ENCODE results near the gene CHMP2A.

CHMP2A gene

DNA sequence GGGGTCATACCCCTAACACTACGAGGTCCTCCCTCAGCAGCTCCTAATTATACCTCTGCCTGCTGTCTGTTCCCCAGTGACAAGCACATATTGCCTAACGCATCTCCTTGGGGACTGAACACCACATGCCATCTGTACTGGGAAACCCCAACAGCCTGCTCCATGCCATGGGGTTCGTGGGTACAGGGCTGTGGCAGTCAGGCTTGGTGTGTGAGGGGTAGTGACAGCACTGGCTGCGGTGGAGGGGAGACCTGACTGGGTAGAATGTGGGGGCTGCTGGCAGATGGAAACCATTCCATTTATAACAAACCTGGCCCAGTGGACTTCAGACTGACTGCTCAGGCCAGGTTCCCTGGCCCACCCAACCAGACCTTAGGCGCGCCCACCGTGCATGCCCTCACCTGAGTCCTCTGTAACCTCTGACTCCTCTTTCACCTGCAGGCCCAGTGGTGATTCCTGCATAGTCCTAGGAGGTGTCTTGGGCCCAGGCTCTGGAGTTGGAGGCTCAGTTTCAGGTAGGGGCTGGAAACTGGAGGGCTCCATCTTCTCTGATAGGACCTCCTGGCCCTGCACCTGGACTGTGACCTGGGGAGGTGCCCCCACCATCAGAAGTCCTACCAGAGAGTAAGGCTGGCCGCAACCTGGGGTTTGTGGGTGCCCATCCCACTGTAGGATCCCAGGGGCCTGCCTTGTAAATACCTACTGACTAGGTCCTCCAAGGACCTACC is 15.2 kb upstream of the CHMP2A start:
- DNase-seq: no peak

DNA sequence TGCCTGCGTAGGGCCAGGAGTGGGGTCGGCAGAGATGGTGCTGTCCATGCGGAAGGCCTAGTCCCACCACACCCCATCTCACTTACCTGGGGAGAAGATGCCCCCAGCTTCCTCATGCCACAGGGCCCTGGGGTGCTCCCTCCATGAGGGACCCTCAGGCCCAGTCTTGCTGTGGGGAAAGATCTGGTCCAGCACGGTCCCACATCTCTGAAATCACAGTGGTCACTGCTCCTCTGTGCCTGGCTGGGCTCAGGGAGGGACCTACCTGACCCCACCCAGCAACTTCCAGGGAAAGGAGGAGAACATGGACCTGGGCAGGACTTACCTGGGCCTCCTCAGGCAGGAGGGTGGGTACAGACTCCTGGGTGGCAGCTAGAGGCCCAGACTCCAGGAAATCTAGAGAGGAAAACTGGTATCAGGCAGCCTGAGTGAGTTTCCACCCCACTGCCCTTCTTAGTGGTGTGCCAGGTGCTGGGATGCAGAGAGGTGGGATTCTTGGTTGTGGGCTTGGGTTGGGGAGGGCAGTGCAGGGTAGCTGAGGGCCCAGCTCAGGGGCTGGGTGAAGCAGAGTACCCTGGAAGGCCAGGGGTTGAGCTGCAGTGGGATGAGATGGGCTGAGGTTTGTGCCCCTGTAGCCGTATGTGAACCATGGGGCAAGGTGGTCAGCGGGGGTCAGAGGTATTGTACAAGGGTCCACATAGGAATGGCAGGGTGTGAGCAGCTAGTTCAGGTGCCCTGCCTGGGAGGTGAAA is 14.5 kb upstream of the CHMP2A start:
- DNase-seq: no peak

DNA sequence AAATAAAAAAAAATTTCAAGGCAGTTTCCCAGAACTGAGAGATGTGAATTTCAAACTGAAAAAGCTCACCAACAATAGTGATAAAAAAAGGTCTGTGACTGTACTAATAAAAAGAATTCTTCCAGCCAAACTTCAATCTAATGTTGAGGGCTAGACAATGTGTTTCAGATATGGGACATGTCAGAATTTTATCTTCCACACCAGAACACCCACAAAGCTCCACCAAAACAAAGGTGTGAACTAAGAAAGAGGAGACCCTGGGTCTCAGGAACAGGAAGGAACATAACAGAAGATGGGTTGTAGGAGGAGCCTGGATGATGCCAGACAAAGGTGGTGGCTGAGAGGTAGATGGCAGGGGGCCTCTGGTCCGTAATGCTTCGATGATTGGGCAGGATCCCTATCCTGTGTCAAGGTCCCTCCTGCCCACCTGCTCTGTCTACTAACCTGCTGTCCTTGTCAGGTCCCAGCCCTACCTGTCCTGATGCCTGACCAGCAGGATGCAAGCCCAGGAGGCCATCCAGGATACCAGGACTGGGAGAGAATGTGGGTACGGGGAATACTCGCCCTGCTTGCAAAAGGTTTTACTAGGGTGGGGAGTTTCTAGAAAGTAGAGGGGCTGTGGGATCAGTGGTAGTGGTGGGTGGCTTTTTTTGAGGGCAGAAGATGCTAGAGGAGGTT is 13.7 kb upstream of the CHMP2A start:
- DNase-seq: no peak

DNA sequence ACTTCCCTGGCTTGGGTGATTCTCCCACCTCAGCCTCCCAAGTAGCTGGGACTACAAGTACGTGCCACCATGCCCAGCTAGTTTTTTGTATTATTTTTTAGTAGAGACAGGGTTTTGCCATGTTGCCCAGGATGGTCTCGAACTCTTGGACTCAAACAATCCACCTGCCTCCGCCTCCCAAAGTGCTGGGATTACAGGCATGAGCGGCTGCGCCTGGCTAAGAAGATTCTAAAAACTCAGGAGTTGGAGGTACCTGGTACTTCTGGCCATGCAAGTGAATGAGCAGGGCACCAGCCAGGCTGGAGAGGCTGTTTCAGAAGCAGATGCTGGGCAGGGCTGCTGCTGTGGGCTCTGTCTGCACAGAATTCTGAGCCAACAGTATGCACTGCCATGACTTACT is 12.1 kb upstream of the CHMP2A start:
- DNase-seq: no peak

DNA sequence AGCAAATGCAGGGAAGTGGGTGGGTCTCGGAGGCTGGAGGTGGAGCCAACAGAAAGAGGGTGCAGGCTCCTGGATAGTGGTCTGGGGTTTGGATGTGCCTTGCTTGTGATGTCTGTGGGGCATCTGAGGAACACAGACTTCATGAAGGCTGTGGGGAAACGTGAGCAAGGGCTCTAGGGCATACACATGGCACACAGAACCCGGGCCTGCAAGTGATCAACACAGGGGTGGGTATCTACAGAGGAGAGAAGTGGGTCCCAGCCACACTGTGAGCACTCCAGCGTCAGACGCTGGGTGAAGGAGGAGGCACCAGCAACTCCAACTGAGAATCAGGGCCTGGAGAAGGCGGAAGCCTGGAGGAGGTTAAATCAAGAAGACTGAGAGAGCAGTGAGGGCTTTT is 8.9 kb upstream of the CHMP2A start:
- no peak for DNase-seq

DNA sequence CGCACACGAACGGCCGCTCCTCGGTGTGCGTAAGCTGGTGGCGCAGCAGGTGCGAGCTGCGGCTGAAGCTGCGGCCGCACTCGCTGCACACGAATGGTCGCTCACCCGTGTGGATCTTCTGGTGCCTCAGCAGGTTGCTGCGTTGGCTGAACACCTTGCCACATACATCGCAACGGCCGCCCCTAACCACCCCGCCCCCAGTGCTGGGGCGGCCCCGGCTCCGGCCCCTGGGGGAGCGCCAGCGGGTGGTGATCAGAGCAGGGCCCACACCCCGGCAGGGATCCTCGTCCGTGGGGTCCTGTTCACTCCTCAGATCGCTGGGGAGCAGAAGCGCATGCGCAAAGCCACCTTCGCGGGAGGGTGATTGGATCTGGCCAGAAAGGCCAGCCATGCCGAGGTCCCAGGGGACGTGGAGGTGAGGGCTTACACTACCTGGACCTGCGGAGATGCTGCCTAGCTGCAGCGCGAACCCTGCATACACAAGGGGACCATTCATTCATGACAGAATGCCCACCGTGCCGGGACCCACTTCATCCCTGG is 8.2 kb upstream of the CHMP2A start:
- no peak for DNase-seq

DNA sequence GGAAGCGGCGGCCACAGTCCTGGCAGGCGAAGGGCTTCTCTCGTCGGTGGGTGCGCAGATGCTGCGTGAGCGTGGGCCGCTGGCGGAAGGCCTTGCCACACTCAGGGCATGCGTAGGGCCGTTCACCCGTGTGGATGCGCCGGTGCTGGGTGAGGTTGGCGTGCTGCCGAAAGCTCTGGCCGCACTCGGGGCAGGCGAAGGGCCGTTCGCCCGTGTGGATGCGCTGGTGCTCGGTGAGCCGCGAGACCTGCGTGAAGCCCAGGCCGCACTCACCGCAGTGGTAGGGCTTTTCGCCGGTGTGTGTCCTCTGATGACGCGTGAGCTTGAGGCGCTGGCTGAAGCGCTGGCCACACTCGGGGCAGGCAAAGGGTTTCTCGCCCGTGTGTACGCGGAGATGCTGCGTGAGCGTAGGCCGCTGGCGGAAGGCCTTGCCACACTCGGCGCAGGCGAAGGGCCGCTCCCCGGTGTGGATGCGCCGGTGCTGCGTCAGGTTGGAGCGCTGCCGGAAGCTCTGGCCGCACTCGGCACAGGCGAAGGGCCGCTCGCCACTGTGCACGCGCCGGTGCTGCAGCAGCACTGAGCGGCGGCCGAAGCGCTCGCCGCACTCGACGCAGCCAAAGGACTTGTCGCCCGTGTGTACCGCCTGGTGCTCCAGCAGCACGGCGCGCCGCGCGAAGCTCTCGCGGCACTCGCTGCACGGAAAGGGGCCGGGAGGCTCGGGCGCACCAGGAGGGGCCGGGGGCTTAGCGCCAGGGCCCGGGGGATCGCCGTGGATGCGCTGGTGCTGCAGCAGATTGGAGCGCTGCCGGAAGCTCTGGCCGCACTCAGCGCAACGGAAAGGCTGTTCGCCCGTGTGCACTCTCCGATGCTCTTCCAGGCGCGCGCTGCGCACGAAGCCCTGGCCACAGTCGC is 7.5 kb upstream of the CHMP2A start:
- no peak for DNase-seq

DNA sequence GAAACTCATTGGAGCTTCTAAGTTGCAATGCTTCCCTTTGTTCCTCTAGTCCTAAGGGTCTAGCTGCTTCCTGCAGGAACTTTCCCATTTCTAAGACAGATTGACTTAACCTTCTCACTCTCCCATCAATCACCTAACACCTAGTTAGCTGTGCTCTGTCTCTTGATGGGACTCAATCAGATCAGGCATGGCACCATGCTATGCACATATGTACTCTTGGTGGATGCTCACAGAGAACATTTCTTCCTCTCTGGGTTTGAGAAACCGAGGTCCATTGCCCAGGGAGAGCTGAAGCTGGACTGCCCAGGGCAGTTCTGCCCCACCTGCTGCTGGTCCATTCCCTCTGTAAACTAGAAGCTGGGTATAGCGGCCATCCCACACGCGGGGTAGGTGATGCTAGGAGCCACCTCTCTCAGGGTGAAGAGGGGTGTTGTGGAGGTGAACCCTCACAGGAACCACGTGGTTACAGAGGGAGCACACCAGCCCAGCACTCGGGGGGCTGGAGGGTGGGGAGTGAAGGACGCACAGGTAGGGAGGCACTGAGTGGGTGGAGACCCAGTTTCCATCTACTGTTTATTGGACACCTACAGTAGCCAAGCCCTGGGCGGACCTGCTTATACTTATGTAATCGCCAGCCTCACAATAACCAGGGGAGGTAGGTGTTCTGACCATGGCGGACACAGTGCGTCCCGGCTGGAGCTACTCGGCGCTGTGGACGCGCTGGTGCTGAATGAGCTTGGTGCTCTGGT is 6.6 kb upstream of the CHMP2A start:
- DNase-seq: no peak

DNA sequence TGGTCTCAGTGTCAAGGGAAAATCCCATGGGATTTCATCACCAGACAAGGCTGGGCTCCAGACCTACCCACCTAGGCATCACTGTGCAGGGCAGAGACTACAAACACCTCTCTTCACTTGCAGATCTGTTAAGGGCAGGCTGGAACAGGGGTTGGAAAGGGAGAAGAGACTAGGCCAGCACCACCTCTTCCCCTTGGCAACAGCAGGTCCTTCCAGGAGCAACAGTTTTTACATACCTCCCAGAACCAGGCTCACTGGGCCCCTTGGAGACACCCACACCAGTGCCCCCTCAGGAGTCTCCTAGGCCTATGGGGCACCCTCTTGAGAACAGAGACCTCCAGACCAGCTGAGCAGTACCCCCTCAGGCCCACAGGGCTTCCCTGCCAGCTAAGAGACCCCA is 6.0 kb upstream of the CHMP2A start:
- no peak for DNase-seq

DNA sequence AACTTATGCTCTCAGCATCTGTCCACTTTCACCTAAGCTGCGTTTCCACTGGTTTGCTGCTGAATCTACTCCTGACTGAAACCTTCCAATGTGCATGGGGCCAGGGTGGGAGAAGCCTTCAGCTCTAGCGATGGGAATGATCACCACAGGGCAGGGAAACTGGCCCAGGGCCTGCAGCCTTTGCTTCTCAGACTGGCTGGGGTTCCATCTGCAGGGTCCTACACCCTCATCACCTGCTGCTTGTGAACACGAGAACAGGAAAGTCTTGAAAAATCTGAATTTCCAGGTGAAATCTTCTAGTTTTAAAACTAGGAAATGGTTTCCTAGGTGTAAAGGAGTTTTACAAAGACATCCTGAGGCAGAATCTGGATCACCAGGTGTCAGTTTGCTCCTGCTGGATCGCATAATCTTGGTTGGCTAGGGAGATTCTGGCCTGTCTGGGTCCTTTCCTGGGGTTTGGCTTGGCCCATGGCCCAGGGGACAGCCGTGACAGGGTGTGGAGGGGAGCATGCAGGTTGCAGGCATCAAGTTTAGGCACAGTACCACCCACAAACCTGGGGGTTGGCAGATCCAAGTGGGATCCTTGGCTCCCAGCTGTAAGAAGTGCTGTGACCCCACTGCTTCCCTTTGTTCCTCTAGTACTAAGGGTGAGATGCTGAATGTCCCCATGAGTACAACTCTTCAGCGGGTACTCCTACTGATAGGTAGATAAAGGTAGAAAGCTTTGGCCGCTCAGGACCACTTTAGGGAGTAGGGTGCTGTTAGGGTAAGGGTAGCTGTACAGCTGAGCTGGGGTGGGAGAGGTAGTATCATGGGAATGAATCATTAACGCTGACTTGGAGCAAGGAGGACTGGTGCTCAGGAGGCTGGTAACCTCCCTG is 5.3 kb upstream of the CHMP2A start:
- DNase-seq: no peak

DNA sequence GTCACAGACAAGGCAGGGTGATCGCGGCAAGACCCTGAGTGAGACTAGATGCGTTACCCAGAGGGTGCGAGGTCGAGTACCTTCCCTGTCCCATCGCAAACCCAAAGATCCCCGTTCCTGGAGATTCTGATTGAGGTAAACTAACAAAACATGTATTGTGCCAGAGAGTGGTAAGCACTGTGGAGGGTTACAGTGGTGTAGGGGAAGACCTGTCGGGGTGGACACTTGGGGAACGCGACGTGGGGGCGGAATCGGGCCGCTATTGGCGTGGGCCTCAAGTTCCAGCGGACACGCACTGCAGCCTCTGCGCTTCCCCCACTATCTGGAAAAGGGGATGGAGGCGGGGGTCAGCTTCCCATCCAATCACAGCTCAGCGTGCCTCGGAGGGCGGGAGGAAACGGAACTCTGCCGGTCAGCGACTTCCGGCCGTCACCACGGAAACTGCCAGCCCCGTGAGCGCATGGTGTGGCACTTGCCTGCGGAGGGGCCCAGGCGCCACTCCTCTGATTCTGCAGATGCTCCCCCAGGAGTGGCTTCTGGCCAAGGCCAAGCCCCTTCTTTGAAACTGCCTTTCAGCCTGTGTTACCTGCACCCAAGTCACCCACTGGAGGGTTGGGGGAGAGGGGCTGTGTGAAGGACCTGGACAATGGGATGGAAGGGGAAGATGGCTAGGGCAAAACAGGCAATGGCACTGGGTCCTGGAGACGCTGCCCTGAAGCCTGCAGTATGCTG is 4.5 kb upstream of the CHMP2A start:
- no peak for DNase-seq

DNA sequence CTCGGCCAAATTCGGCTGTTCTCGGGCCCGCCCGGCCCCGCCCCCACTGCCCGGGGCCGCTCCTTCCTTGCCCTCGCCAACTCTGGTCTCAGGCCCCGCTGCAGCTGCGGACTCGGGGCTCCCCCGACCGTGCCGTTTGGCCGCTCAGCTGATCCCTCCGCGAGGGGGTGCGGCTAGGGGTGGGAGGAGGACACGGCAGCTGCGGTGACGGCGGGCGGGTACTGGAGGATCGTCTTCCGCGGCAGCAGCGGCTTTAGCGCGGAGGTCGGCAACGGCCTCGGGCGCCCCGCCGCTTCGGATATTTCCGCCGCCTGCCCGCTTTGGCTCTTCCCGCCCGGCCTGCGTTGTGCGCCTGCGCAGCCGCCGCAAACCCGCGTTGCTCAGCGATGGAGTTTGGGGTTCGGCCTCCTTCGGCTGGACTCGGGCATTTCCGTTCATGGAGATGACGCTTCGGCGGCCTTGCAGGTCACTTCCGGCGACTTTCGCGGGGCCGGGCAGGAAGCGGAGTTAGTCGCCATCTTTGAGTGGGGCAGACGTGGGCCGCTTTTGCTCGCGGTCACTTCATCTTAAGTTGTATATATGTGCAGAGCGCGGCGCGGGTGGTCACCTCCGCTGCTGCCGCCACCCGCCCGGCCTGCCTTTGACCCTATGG is 3.8 kb upstream of the CHMP2A start:
- no peak for DNase-seq

DNA sequence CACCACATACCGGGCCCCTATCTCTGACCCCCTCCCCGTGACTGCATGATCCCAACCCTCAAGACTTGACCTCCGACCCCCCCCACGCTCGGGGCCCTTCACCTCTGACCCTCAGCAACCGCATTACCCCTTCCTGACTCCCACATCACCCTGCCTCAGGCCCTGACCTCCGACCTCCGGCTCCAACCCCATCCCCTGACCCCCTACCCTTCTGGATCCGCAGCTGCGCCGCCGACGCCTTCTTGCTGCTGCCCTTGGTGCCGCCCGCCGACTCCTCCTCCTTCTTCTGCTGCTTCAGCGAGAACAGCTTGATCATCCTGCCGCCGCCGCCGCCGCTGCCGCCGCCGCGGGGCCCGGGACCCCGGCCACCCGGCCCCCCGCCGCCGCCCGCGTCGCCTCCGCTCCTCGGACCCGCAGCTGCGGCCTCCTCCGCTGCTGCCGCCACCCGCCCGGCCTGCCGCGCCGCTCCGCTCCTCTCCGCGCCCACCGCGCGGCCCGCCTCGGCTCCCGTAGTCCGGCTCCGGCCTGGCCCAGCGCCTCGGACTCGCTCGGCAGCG is 3.2 kb upstream of the CHMP2A start, which contains the start of gene UBE2M:
TSS of gene UBE2M (minus strand) at position 546 of the 557 bp plus-strand sequence. CDS start at position 316, 230 bp downstream.
- no peak for DNase-seq

DNA sequence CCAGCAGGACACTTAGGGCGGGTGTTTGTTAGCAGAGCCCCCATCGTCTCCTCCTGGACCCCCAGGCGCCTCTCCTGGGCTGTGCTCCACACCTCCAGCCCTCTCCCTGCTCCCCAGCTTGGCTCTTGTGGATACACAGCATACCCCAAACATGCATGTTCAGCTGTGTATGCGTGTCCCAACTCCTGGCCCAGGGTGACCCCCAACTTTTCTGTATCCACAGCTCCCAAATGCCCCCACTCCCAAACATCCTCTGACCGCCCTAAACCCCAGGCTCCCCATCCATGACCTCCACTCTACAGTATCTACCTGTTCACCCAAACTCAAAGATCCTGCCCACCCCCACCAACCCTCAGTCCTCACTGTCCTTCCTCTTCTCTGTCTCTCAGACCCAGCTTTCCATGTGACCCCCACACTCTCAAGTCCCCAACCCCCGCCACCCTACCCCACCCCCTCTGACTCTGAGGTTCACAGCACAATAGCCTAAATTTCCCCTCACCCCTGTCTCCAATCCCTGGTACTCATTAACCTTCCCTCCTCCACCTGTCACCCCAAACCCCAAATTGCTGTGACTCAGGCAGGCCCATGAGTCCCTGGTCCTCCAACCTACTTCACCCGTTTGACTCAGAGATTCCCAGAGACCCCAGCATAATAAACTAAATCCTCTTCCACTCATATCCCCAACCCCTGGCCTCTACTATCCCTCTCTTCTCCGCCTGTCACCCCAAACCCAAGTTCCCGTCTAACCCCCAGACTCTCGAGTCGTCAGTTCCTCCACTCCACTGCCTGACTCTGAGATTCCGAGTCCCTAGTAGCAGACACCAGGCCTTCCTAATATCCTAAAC is 2.5 kb upstream of the CHMP2A start:
- DNase-seq: no peak

DNA sequence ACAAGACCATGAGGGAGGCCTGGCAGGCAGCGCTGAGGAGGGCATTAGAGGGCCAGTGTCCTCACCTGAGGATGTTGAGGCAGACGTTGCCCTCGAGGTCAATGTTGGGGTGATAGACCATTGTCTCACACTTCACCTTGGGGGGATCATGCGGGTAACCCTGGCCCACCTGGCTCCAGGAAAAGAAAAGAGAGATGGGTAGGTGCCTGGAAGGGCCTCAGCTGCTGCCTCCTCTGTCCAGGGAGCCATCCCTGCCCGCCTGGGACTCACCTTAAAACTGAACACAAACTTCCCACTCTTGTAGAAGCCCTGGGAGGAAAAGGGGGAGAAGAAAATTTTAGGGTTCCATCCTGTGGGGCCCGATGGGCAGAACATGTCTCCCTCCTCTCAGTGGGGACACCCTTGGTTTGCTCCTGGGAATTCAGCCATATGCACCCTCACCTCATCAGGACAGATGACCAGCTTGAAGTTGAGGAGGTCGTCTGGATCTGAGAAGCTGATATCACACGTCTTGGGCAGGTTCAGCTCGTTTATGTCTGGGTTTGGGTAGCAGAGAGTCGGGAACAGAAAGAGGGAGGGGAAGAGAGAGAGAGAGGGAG is 1.8 kb upstream of the CHMP2A start:
- no peak for DNase-seq

DNA sequence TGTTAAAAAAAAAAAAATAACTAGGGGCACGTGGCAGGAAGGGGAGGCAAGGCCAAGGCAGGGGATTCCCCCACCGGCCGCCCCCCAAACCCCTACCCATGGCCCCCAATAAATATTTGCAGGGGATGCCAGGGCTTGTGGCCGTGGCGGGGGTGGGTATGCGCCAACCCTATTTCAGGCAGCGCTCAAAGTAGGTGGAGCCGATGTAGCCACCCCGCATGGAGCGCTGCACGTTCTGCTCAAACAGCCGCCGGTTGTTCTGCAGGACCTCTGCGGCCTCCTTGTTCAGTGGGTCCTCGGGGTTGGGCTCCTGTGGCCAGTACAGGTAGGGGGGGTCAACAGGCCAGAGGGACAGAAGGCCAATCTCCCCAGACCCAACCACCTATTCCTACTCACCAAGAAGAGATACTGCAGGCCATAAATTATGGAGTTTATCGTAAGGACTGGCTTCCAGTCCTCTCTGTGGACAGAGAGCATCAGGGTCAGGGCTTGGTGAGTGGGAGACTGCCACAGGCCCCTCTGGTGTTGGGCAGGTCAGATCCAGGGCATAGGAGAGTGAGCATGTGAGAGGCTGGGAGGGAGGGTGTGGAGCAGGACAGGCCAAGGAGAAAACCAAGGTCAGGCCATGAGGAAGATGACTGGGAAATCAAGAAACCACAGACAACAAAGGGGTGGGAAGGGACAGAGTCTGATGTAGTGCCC is 1.2 kb upstream of the CHMP2A start:
- DNase-seq: no peak

DNA sequence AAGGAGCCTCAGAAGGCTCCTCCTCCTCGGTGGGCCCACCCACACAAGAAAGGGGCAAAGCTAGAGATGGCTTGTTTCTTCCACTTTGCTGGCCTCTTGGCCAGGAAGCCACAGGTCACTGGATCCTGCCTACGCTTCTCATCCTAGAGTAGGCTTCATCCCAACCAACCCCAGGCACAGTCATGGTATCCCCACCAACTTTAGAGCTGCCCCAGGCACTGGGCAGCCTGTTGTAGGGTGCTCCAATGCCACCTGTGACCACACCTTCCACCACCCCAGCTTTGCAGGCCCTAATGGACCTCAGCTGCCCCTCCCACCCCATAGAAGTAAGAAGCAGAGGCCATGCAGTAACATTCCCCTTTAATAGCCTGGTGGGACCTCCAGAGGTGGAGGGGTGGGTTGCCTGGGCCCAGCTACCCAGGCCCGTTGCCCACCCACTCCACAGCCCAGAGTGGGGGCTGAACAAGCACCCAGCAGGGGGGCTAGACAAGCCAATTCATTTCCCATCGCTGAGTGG is 522 bp upstream of the CHMP2A start:
- no peak for DNase-seq
